HG03378 (cell line): Measurements from ENCODE around the gene STRC.
"Not testable (repeated sequence)": the region's sequence is repeated elsewhere in the genome, so short reads cannot be mapped to it uniquely, and the experiment has no call there.

Source experiments
- ATAC-seq: cut with Tn5 transposase; IDR thresholded peaks from one replicate; pipeline ENCODE4 v1.9.1; 2021; ENCODE audit warnings: mild to moderate bottlenecking, moderate library complexity; ENCODE audit not compliant: unreplicated experiment

STRC gene

GRCh38 chr15:43566615-43567014, 52.0 kb downstream of the STRC start:
- not testable (repeated sequence) for ATAC-seq

GRCh38 chr15:43563793-43564192, 54.8 kb downstream of the STRC start:
- not testable (repeated sequence) for ATAC-seq

DNA sequence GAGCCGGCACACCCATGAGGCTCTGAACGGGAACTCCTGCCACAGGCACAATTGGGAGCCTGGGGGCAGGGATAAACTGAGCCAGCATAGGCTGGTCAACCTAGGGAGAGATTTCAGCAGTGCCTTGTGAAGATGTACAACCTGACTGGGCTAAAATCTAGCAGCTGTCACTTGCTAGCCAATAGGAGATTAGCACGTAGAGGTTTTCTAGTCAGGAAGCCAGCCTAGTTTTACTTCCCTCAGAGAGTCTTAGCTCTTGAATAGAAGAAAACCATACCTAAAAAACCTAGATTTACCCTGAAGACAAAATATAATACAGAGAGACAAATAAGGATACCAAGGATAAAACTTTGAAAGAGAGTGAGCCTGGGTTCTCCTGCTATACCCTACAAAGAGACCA, 55.8 kb downstream of the STRC start:
- not testable (repeated sequence) for ATAC-seq

- ATAC-seq, result no peak
Observed at GRCh38 chr15:43552986-43553385, 65.6 kb downstream of the STRC start.

- ATAC-seq, result no peak
Observed at GRCh38 chr15:43552256-43552655, 66.3 kb downstream of the STRC start.

DNA sequence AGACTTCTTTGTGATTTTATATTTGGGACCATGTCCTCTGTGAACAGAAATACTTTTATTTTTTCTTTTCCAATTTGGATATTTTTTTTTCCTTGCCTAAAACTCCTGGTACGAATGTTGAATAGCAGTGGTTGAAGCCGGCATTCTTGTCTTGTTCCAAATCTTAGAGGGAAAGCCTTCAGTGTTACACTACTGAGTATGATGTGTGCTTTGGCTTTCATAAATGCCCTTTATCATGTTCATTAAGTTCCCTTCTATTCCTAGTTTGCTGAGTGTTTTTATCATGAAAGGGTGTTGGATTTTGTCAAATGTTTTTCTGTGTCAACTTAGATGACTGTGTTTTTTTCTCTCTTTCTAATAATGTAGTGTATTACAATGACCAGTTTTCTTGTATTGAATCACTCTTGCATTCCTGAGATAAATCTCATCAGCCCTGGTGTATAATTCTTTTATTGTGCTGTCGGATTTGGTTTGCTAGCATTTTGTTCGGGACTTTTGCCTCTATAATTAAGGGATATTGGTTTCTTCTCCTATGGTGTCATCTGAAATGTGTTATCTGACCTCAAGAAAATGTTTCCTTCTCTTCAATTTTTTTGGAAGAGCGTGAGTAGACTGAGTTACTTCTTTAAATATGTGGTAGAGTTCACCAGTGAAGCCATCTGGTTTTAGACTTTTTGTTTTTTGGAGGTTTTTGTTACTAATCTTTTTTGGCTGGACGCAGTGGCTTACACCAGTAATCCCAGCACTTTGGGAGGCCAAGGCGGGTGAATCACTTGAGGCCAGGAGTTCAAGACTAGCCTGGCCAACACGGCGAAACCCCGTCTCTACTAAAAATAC, 67.9 kb downstream of the STRC start:
- ATAC-seq, result no peak
